Loucy (cell line): ENCODE results near the gene LAMP1.

Experiments
- H2AFZ ChIP-seq: fragments of 200-600 bp; sonication (generic); 2 replicates; pipeline ENCODE4 v1.6.0; 2016; ENCODE audit warnings: antibody characterized with exemption, mild to moderate bottlenecking, low read length, moderate library complexity
- H3F3A ChIP-seq: fragments of 200-600 bp; 2 replicates; pipeline ENCODE4 v1.6.0; 2016; ENCODE audit warnings: antibody characterized with exemption, low read depth, mild to moderate bottlenecking
- H3K27me3 ChIP-seq: fragments of 200-600 bp; sonication (generic); 2 replicates; pipeline ENCODE4 v1.6.1; 2014; ENCODE audit warnings: low read length, mild to moderate bottlenecking; ENCODE audit not compliant: insufficient read depth, poor library complexity, severe bottlenecking
- H3K36me3 ChIP-seq: fragments of 200-600 bp; sonication (generic); 2 replicates; pipeline ENCODE4 v1.6.1; 2016; ENCODE audit warnings: low read length; ENCODE audit not compliant: insufficient read depth
- H3K4me1 ChIP-seq: fragments of 200-600 bp; sonication (generic); 2 replicates; pipeline ENCODE4 v1.5.1; 2014; ENCODE audit warnings: low read length, mild to moderate bottlenecking; ENCODE audit not compliant: insufficient read depth, poor library complexity, severe bottlenecking
- H3K4me2 ChIP-seq: fragments of 200-600 bp; sonication (generic); 2 replicates; pipeline ENCODE4 v1.6.0; 2014; ENCODE audit warnings: antibody characterized with exemption, low read length, low read depth, mild to moderate bottlenecking; ENCODE audit not compliant: poor library complexity, severe bottlenecking
- H3K4me3 ChIP-seq: fragments of 200-600 bp; sonication (generic); 2 replicates; pipeline ENCODE4 v1.5.1; 2014; ENCODE audit warnings: low read length, mild to moderate bottlenecking, mixed read lengths; ENCODE audit not compliant: poor library complexity, severe bottlenecking
- H3K79me2 ChIP-seq: fragments of 200-600 bp; sonication (generic); 2 replicates; pipeline ENCODE4 v1.6.1; 2014; ENCODE audit warnings: low read length; ENCODE audit not compliant: insufficient read depth
- H3K9ac ChIP-seq: fragments of 200-600 bp; sonication (generic); 2 replicates; pipeline ENCODE4 v1.6.0; 2014; ENCODE audit warnings: mild to moderate bottlenecking, low read depth, low read length, moderate library complexity; ENCODE audit not compliant: poor library complexity, severe bottlenecking
- H3K9me2 ChIP-seq: fragments of 200-600 bp; sonication (generic); replicated peaks from 2 replicates; pipeline ENCODE4 v1.6.1; 2016; ENCODE audit warnings: low read depth, low read length, mixed read lengths
- H3K9me3 ChIP-seq: fragments of 200-600 bp; sonication (generic); 2 replicates; pipeline ENCODE4 v1.6.1; 2014; ENCODE audit warnings: mild to moderate bottlenecking, antibody characterized with exemption, low read length, low read depth; ENCODE audit not compliant: insufficient read depth
- H4K20me1 ChIP-seq: fragments of 200-600 bp; sonication (generic); 2 replicates; pipeline ENCODE4 v1.6.0; 2014; ENCODE audit warnings: antibody characterized with exemption, low read length, mild to moderate bottlenecking; ENCODE audit not compliant: insufficient read depth, poor library complexity, severe bottlenecking
- CTCF ChIP-seq: fragments of 200-600 bp; sonication (generic); conservative IDR thresholded peaks from 2 replicates; pipeline ENCODE4 v1.5.1; 2014; ENCODE audit warnings: mild to moderate bottlenecking, antibody characterized with exemption, low read length
- EZH2phosphoT487 ChIP-seq: fragments of 200-600 bp; IDR thresholded peaks from 2 replicates; pipeline ENCODE4 v1.6.1; 2018; ENCODE audit warnings: antibody characterized with exemption, mild to moderate bottlenecking, moderate library complexity, borderline replicate concordance

LAMP1 gene

DNA sequence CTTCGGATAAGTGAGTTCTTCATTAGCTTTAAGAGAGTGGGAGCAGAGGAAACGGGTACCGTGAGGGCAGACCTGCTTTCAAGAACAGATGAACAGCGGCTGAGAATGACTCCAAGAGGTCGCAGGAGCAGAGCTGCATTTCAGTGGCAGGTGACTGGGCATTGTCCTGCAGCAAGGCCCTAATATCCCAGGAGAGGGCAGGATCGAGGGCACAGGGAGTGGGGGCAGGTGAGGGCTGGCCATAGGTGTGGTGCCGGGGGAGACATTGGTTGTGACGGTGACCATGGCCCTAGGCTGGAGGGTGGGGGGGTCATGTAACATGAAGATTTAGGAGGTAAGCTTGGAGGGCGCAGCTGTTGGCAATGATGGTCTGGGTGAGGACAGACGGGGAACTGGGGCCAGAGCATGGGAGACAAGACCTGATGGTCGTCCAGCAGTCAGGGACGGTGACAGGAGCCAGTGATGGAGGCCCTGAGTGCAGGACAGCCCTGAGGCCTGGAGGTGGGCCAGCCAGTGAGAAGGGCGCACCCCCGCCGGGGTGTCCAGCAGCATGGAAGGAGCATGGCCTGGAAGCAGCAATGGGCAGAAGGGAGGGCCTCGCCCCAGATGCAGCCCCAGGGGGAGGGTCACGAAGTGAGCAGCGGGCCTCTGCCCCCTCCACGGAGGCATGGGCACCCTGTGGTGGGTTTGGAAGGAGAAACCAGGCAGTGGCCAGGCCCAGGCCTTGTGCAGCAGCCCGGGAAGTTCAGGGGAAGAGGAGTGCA is 29.2 kb upstream of the LAMP1 start:
- Histone ChIP-seq H3K4me2 (no peak overlapping the region), H3K27me3 (no peaks in the 10 kb centered on the region)

DNA sequence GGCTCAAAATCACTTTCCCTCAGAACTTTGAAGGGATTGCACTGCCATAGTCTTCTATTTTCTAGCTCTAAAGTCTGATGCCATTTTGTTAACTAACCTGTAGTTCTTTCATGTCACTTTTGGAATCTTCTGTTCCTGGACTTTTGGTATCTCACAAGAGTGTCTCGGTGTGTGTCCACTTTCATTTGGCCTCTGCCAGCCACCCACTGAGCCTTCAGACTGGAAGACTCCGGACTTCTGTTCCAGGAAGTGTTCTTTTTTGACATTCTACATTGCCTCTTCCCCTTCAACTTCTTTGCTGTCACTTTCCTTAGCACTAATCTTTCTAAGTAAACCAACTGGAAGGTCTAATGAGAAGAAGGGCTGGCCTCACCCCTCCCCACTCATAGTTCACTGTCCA is 25.0 kb upstream of the LAMP1 start:
- Histone ChIP-seq H3K79me2 (no peaks in the 10 kb centered on the region), H2AFZ (no peak overlapping the region), H3K27me3 (no peaks in the 10 kb centered on the region), H3K4me2 (no peak overlapping the region), H3K9ac (no peak overlapping the region), H3K4me3 (no peak overlapping the region), H3K9me2 (no peaks in the 10 kb centered on the region), H4K20me1 (no peaks in the 10 kb centered on the region), H3K9me3 (no peaks in the 10 kb centered on the region), H3K36me3 (no peaks in the 10 kb centered on the region), H3F3A (no peaks in the 10 kb centered on the region), H3K4me1 (no peaks in the 10 kb centered on the region)
- TF ChIP-seq CTCF: no peak
- TF ChIP-seq EZH2phosphoT487: no peak

More for the DNA sequence above, 29.2 kb upstream of the LAMP1 start:
- H3K9ac ChIP-seq: no peak overlapping the region
- no peak overlapping the region for H2AFZ ChIP-seq
- H3K9me2 ChIP-seq: no peaks in the 10 kb centered on the region
- no peak for TF ChIP-seq EZH2phosphoT487
- TF ChIP-seq CTCF: no peak
- H3F3A ChIP-seq: no peaks in the 10 kb centered on the region
- H3K4me1 ChIP-seq: no peaks in the 10 kb centered on the region
- no peaks in the 10 kb centered on the region for H4K20me1 ChIP-seq
- no peak overlapping the region for H3K4me3 ChIP-seq
- H3K36me3 ChIP-seq: peaks cover 7% of the 10 kb centered on the region; the same call in 1 of the 2 replicates
- H3K9me3 ChIP-seq: no peaks in the 10 kb centered on the region
- H3K79me2 ChIP-seq: no peaks in the 10 kb centered on the region

DNA sequence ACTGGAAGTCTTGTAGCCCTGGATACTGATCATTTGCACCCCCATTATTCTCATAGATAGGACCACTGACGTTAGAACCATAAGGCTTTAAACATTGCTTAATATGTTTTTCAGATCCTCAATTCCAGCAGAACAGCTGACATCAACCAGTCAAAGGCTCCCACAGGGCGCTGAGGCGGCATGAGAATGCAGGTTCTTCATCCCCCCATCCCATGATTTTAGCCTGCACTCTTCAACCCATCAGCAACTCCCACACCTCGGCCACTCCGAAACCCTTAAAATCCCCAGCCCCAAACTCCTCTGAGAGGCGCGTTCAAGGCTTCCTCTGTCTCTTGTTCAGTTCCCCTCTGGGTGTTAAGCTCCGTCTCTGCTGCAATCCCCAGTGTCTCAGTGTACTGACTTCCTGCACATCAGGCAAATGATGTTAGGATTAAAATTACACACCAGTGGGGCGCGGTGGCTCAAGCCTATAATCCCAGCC is 24.3 kb upstream of the LAMP1 start:
- Histone ChIP-seq H3K4me3 (no peak overlapping the region), H3K9me3 (no peaks in the 10 kb centered on the region), H3K79me2 (no peaks in the 10 kb centered on the region), H3K4me1 (no peaks in the 10 kb centered on the region), H3K27me3 (no peaks in the 10 kb centered on the region), H3K4me2 (no peak overlapping the region), H3K9me2 (no peaks in the 10 kb centered on the region), H3K9ac (no peak overlapping the region), H3K36me3 (no peaks in the 10 kb centered on the region), H4K20me1 (no peaks in the 10 kb centered on the region), H3F3A (no peaks in the 10 kb centered on the region), H2AFZ (no peak overlapping the region)
- TF ChIP-seq EZH2phosphoT487: no peak
- TF ChIP-seq CTCF: no peak
